Measurements from ENCODE around the gene FILIP1L.

GRCh38 chr3:99929745-99930139, 184.6 kb downstream of the FILIP1L start:
- TF ChIP-seq CTCF (IDR thresholded peaks at IDR 0.05) (no peak), POLR2A (IDR thresholded peaks at IDR 0.05) (no peak), POLR2AphosphoS5 (IDR thresholded peaks at IDR 0.05) (no peak)

All from breast epithelium (tissue), 3 donors.